AG04449 (cell line): Measurements from ENCODE around the gene GSDME.
A peak's percentile ranks its signal among the peaks of the same experiment; 100 is the strongest.

Experiments used
- CTCF ChIA-PET: fragments of 350-600 bp; formaldehyde crosslinking; extraction: SDS; loops from one replicate; lab custom pipeline; 2021; ENCODE audit warnings: antibody characterized with exemption; lab: Yijun Ruan, JAX
- POLR2A ChIA-PET: fragments of 400-600, 350-600 bp; formaldehyde crosslinking; extraction: SDS; loops from one replicate; lab custom pipeline; 2020; ENCODE audit warnings: antibody characterized with exemption, inconsistent platforms; lab: Yijun Ruan, JAX
- DNase-seq: peaks from one replicate; pipeline ENCODE4 v3.0.0-alpha.2; 2010; ENCODE audit warnings: low read depth, low spot score
- H3K4me3 ChIP-seq: 2 replicates; pipeline ENCODE4 v1.5.1; 2011; ENCODE audit warnings: low read depth, mild to moderate bottlenecking, control low read depth, low read length
- CTCF ChIP-seq: IDR thresholded peaks from one replicate; pipeline ENCODE4 v1.5.1; 2011; ENCODE audit warnings: mild to moderate bottlenecking, moderate library complexity, low read length, control low read depth, inconsistent platforms; ENCODE audit not compliant: insufficient read depth; ENCODE audit errors: missing control alignments

GSDME gene

DNA sequence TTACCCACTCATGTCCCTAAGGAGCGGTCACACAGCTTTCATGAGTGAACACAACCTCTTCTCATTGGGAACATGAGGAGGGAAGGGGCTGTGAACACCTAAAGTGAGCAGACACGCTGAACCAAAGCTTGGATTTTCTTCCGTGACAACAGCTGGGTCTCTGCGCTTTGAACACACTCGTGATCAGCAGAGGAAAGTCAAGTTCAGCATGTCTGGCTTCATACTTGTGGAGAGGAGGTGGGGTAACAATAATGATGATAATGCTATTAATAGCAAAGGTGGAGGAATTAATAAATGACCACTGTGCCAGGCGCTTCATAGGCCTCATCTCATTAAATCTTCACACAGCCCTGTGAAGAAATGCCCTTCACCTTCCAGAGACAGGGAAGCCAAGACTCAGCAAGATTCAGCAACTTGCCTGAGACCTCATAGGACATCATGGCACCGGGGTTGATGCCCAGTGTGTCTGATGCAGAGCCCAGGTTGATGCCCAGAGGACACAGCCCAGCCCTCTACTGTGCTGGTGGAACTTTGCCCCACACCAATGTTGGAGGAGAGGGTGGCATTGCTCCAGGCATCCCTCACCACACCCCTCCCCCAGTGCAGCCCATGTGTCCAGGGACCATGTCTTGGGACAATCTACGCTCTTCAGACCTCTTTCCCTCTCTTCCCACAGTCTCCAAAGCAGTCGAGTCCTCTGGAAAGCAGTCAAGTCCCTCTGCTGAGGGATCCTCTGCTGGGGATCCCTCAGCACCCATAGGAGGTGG lies 40.6 kb downstream of the GSDME start:
- DNase-seq = no peak
- TF ChIP-seq CTCF = no peak
- POLR2A ChIA-PET = no interaction called here
- H3K4me3 ChIP-seq = no peak overlapping the region
- CTCF ChIA-PET = interaction anchor here (0.7 to 2.7 kb wide), 10 partner anchors 8 to 1146 kb away, joined by 3 to 18 read pairs (median 4); no protein-coding TSS in a partner anchor

DNA sequence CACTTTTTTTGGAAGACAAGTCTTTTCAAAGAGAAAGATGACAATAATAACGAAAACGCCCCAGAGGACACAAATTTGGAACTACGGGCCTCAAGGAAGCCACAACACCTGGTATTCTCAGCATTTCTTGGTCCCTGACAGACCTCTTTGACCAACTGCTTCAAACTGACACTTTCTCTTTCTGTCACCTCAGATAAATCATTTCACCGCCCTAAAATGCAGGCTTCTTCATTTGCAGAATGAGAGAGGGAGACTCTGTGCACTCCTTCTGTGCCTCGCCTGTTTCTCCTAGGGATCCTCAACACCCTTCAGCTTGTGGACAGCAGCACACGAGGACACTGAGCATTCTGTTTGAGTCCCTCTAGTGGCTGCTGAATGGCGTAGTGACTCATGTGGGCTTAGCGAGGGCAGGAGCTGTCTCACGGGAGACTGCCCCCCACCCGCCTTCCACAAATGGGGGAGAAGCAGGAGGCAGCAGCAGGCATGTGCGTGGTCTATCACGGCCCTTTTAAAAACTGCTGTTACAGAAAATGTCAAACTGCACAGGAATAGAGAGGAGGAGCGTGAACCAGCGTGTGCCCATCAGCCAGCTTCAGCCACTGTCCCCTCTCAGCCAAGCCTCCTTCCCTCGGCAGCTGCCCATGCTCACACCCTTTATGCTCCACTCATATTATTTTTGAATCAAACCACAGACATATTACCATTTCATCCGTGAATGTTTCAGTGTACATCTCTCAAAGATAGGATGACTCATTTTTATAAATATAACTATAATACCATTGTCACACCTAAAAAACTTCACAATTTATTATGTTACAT lies 41.4 kb downstream of the GSDME start:
- CTCF ChIA-PET = interaction anchor here (0.7 to 2.7 kb wide), 14 partner anchors 8 to 383 kb away, joined by 3 to 18 read pairs (median 3); no protein-coding TSS in a partner anchor

GRCh38 chr7:24715171-24715570 lies 42.1 kb downstream of the GSDME start:
- CTCF ChIA-PET = interaction anchor here (0.7 to 2.7 kb wide), 12 partner anchors 7 to 383 kb away, joined by 3 to 18 read pairs (median 3); no protein-coding TSS in a partner anchor
- H3K4me3 ChIP-seq = no peak overlapping the region

More for the DNA sequence above, 41.4 kb downstream of the GSDME start:
- POLR2A ChIA-PET = no interaction called here
- no peak overlapping the region for H3K4me3 ChIP-seq
- TF ChIP-seq CTCF = peak; percentile 66
- no peak for DNase-seq

GRCh38 chr7:24714676-24715010 lies 42.6 kb downstream of the GSDME start:
- POLR2A ChIA-PET = interaction anchor here (0.6 kb wide), 1 partner anchor 27 kb away, joined by 3 read pairs; no protein-coding TSS in a partner anchor
- TF ChIP-seq CTCF = no peak
- CTCF ChIA-PET = interaction anchor here (1.0 to 2.7 kb wide), 7 partner anchors 9 to 384 kb away, joined by 3 to 18 read pairs (median 7); no protein-coding TSS in a partner anchor
- no peak overlapping the region for H3K4me3 ChIP-seq
- no peak for DNase-seq

More at GRCh38 chr7:24715171-24715570, 42.1 kb downstream of the GSDME start:
- TF ChIP-seq CTCF = no peak
- POLR2A ChIA-PET = interaction anchor here (0.6 kb wide), 1 partner anchor 26 kb away, joined by 3 read pairs; no protein-coding TSS in a partner anchor
- DNase-seq = no peak

GRCh38 chr7:24713850-24714675 lies 43.2 kb downstream of the GSDME start:
- TF ChIP-seq CTCF = no peak
- DNase-seq = no peak
- H3K4me3 ChIP-seq = no peak overlapping the region
- ChIA-PET CTCF (interaction anchor here (0.9 to 2.7 kb wide), 6 partner anchors 9 to 379 kb away, joined by 3 to 18 read pairs (median 5); no protein-coding TSS in a partner anchor), POLR2A (no interaction called here)
